GM23248 (cell line): ENCODE measurements around the gene TMEM108.

Source experiments
- EZH2 ChIP-seq: fragments of 200-600 bp; sonication (generic); IDR thresholded peaks from 2 replicates; pipeline ENCODE4 v1.6.1; 2018; ENCODE audit warnings: antibody characterized with exemption, mild to moderate bottlenecking; ENCODE audit not compliant: insufficient read depth, poor library complexity, severe bottlenecking
- EZH2phosphoT487 ChIP-seq: fragments of 200-600 bp; sonication (generic); IDR thresholded peaks from 2 replicates; pipeline ENCODE4 v1.6.1; 2018; ENCODE audit warnings: antibody characterized with exemption, moderate library complexity, mild to moderate bottlenecking, low read depth; ENCODE audit not compliant: insufficient read depth

- TF ChIP-seq EZH2 (no peak), EZH2phosphoT487 (no peak)
Measured at GRCh38 chr3:133153382-133153781, 115.2 kb downstream of the TMEM108 start.
